Ureter (tissue), 1 donor: ENCODE results near the gene TCFL5. TPM values are rescaled to one million over a fixed set of nuclear protein-coding genes. Genes with fewer than 3 reads are reported as not detected.

ENCODE experiments used
- DNase-seq: peaks from one replicate; pipeline ENCODE4 v3.0.0-alpha.2; 2020; ENCODE audit warnings: low spot score
- total RNA-seq: library from RNA; stranded (reverse); gene quantifications from one replicate; pipeline ENCODE4 v1.2.4, GENCODE V29; 2023
- donor health status: DM: yes; HTN: yes; CAD: no.

Gene TCFL5
- total RNA-seq, 1 donor from 2014 or later = 11.8 TPM

DNA sequence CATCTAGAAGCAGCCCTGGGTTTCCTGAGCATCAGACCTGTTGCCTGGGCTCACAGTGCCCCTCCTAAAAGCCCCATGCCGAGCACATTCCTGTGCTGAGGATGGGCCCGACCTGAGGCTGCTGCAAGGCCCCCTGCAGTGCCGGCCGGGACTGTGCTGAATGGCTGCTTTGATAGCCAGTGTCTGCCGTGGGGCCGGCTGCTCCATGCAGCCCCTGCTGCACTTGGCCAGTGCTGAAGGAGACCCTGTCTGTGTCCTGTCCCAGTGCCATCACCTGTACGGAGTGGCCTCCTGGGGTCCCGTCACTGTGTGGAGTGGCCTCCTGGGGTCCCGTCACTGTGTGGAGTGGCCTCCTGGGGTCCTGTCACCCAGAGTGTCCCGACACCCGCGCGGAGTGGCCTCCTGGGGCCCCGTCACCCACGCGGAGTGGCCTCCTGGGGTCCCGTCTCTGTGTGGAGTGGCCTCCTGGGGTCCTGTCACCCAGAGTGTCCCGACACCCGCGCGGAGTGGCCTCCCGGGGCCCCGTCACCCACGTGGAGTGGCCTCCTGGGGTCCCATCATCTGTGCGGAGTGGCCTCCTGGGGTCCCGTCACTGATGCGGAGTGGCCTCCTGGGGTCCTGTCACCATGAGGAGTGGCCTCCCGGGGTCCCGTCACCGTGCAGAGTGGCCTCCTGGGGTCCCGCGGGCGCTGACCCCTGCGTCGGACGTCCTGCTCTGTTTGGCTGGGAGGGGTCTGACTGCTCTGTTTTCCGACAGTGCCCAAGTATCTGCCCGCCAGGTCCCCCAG is 37.7 kb downstream of the TCFL5 start:
- DNase-seq = no peak

DNA sequence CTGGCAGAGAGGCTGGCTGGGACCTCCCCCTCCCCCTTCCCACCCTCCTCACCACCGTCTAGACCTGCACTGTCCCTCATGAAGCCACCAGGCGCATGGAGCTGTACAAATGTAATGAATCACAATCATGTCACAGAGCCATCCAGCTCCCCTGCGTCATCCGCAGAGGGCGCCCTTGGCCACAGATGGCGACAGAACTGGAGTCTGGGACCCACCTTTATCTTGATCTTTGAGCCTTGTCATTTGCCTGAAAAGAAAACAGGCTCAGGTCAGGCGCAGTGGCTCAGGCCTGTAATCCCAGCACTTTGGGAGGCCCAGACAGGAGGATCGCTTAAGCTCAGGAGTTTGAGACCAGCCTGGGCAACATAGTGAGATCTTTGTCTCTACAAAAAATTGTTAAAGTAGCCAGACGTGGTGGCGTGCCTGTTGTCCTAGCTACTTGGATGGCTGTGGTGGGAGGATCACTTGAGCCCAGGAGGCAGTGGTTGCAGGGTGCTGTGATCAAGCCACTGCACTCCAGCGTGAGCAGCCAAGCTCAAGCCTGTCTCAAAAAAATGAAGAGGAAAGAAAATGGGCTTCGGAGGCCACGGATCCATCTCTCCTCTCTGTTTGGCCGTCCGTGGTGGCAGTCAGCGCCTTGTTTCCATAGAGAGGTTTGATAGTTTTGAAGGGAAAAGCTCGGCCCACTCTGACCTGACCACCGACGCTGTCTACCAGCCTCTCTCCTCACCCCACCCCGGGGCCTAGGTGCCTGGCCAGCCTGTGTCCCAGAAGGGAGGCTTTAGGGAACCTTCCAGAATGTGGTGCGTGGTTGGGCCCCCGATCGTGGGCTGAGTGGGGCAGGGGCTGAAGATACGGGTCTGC is 38.6 kb downstream of the TCFL5 start:
- no peak for DNase-seq

DNA sequence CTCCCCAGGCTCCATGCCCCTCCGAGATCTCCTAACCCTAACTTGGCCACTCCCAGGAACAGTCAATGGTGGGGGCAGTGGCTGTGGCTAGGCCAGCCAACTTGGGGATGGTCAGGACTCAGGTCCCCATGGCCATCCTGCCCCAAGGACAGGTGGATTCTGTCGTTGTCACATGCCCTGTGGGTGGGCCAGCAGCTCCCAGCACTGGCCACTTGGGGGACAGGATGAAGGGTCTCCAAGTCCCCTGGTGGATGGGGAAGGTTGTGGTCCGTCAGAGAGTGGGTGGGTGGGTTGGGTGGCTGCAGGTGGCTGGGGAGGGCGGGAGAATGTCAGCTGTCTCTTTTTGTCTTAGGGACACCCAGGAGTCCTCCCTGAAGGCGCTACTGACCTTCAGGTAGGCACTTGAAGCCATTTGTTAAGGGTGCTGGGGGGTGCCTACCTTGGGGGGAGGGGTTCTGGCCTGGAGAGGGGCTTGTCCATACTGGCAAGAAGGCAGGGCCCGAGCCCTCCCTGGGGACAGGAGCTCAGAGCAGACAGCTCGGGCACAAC is 39.3 kb downstream of the TCFL5 start:
- DNase-seq = no peak

DNA sequence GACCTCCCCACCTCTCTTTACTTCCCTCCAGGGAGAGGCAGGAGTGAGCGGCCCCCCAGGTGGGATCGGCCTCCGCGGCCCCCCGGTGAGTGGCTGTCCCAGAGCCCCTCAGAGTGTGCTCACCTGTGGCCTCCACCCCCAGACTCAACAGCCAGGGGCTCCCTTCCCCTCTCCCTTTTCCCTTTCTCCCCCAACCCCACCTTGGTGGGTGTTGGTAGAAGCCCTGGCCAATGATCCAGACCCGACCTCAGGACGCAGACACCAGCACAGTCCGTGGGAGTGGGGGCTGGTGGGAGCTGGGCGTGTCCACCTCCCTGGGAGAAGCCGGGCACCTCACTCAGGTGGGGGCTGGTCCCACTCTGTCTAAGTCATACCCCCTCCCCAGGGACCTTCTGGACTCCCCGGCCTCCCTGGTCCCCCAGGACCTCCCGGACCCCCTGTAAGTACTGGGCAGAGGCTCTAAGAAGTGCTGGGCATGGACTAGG is 39.9 kb downstream of the TCFL5 start:
- DNase-seq = no peak

DNA sequence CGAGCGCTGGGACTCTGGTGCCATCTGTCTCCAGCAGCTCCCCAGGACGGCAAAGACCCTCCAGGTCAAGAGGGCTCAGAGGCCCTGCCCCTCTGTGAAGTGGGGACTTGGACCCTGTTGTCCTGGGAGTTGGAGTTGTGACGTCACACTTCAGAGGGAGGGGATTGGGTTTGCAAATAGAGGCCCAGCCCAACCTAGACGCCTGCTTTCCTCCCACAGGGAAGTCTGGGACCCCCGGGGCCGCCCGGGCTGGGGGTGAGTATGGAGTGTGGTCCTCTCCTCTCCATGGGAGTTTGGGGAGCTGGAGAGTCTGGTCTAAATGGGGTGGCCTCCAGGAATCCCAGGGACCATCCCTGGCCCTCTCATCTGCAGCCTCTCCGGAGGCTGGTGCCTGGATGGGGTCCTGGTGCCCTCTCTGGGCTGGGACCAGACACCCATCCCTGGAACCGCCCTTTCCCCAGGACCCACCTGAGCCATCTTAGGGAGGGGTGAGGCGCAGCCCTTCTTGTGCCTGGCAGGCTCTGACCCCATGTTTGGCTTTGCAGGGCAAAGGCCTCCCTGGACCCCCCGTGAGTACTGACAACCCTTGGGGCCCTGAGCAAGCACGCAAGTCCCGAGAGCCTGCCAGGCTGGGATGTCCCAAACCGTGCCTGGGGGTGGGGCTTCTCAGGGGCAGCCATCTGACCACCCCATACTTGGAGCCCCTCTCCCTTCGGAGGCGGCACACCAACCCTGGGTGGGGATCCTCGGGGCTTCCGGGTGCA is 40.5 kb downstream of the TCFL5 start:
- DNase-seq = no peak

DNA sequence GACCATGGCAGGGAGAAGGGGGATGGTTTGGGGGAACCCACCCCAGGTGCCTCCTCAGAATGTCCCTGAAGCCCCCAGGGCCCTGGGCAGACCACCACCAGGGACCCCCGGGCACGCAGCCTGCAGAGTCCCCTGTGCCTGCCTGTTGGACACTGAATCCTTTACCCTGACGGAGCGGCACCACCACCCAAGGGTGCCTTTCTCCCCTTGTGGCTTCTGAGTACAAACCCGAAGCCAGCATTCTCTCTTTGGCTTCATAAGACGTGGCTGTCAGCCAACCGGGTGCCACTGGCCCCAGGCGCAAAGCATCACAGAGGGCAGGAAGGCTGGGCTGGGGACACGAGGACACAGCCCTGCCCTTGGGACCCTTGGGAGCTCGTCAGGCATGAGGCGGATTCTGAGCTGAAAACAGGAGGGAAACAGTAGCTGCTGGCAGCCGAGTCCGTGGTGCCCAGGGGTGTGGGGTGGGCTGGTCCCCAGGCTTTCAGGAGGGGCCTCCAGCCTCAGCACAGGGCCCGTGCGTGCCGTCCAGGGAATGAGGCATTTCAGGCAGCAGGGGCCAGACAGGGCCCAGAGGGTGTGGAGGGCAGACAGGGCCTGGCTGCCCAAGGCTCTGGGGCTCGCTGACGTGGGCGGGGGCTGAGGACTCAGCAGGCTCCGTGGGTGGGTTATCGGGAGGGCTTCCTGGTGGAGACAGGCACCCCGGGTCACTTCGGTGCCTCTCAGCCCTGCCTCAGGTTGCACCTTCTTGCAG is 41.2 kb downstream of the TCFL5 start:
- DNase-seq = no peak

DNA sequence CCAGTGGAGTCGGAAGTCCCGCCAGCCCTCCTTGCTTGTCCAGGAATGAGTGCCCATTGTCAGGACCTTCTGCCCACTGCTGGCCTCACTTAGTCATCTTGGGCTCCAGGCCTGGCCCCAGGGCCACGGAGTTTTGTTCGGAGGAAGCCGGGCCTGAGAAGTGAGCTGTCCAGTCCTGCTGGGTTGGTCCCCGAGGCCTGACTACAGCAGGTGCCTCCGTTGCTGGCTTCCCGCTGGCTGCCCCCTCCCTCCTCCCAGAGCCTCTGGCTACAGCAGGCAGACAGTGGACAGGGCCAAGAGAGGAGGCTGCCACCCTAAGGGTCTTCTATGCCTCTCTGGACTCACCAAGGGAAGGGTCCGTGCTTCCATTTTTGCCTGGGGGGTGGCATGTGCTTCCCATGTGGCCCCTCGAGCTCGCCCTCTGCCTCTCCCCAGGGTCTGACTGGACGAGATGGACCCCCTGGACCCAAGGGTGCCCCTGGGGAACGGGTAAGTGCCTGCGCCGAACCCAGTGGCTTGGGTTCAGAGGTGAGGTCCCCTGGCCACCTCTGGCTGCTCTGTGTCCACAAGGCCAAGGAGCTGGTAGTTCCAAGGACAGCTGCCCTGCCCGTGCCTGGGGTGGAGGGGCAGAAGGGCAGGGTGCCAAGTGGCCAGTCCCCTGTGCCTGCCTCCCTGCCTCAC is 42.0 kb downstream of the TCFL5 start:
- DNase-seq = no peak

DNA sequence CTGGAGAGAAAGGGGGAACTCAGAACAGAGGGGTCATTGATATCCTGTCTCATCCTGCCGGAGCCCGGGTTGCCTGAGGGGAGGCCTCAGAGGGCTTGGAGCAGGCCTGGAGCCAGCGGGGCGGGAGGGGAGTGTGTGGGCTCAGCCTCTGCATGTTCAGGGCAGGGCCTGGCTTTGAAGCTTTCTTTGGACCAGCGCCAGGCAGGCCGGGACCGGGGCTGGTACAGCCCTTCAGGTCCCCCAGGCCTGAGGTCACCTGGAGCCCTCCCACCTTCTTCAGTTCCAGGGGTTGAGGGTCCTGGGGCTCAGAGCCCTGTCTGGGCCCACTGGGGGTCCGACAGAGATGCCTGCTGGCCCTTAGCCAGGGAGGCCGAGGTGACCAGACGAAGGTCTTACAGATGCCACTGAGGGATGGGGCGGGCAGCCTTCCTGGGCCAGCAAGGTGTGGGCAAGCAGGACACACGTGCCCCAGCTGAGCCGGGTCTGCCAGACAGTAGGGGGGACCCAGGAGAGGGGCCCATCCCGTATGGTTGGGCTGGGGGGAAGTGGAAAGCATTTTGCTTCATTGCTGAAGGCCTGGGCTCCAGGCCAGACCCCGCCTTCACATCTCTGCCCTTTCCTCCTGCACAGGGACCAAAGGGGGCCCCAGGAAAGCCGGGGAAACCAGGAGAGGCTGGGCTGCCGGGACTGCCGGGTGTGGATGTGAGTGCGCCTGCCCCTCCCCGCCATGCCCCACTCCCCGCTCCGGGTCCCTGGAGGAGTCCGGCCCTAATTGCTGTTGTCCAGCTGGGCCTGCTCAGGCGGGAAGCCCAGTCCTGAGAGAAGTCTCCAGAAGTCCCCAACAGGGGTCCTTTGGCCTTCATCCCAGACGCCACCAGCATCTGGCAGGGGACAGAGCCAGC is 42.8 kb downstream of the TCFL5 start:
- DNase-seq = peak; percentile 77

DNA sequence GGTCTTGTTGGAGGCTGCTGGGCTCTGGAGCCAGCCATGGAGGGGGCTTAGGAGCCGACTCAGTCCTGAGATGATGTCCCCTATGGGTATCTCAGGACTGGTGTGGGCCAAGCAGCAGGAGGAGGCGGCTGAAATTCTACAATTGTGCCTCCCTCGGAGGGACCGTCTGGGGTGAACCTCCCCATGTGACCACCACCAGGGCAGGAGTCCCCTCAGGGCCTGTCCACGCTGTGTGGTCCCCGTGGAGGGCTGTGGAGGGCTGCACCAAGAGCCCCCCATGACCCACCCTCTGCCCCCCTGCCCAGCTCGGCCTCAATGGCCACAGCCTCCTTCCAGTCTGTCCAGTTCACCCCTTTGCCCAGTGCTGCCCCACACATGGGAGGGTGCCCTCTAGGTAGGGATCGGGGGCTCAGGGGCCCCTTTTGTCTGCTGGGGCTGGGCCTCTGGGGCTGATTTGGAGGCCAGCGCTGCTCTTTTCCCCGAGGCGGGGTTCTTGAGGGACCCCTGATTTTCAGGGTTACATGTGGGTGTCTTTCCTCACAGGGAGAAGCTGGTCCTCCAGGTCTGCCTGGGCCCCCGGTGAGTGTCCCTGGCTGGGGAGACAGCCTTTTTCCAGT is 43.5 kb downstream of the TCFL5 start:
- DNase-seq = no peak

DNA sequence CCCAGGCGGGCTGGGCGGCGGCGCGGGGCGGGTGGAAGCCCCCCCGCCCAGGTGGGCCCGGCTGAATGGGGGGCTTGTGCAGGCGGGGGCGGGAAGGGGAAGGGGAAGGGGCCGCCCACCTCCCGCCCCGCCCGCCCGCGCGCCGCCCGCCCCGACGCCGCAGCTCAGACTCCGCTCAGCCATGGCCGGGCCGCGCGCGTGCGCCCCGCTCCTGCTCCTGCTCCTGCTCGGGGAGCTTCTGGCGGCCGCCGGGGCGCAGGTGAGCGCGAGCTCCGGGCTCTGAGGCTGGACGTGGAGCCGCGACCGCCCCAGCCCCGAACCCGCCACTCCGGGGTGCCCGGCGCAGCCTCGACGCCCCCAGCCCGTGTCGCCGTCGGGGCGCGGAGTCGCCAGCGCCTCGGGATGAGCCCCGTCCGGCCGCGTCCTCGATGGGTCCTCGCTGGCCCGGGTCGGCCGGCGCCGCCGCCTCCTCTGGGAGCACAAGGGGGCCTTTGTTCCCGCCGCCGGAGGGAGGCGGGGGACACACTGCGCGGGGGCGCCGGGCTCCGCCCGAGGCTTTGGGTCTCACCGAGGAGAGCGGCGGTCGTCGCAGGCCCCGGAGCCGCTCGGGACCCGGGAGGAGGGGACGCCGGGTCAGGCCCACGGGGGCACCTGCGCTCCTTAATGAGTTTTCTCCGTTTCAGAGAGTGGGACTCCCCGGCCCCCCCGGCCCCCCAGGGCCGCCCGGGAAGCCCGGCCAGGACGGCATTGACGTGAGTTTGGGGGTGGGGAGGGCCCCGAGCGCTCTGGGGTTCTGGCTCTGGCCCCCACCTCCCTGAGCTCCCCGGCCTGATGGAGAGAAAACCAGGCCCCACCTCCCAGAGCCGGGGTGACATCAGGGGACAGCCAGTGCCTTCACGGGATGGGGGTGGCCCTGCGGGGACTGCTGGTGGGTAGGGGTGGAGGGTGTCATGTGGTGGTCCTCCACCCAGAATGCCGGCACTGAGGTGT is 44.4 kb downstream of the TCFL5 start, which contains the start of gene COL9A3:
TSS of gene COL9A3 (plus strand) at position 167 of the 990 bp plus-strand sequence. CDS start at position 182, 15 bp downstream.
- no peak for DNase-seq

DNA sequence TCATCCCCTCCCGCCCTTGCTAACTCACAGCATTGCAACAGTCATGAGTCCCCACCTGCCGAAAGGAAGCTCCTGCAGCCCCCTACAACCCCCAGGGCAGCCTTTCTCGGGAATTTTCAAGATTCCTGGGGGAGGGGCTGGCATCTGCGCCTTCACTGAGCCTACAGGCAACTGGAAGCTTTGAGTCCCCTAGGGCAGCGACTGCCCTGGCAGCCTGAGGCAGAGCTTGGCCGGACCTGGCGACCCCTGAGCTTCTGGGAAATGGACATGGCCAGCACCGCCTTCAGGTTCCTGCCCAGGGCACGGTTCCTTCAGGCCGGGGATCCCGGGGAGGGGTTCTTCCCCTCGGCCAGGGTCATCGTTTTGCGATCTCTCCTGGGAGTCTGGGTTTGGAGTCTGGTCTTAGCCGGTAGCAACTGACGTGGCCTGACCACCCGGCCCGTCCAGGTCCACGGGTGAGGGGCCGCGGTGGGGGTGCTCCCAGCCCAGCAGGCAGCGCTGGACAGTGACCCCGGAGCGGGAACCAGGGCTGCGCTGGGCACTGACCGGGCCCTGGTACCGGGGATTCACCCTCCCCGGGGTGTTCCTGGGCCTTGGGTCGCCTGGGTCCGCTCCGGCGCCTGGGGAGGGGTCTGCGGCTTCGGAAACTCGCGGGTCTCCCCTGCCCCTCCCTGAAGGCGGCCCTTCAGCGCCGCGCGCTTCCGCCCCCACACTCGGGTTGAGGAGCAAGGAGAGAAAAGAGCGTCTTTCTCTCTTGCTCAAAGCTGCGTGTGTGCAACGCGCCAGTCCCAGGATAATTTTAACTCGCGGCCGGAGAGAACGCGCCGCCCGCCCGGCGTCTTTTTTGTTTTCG is 45.4 kb downstream of the TCFL5 start:
- DNase-seq = no peak

DNA sequence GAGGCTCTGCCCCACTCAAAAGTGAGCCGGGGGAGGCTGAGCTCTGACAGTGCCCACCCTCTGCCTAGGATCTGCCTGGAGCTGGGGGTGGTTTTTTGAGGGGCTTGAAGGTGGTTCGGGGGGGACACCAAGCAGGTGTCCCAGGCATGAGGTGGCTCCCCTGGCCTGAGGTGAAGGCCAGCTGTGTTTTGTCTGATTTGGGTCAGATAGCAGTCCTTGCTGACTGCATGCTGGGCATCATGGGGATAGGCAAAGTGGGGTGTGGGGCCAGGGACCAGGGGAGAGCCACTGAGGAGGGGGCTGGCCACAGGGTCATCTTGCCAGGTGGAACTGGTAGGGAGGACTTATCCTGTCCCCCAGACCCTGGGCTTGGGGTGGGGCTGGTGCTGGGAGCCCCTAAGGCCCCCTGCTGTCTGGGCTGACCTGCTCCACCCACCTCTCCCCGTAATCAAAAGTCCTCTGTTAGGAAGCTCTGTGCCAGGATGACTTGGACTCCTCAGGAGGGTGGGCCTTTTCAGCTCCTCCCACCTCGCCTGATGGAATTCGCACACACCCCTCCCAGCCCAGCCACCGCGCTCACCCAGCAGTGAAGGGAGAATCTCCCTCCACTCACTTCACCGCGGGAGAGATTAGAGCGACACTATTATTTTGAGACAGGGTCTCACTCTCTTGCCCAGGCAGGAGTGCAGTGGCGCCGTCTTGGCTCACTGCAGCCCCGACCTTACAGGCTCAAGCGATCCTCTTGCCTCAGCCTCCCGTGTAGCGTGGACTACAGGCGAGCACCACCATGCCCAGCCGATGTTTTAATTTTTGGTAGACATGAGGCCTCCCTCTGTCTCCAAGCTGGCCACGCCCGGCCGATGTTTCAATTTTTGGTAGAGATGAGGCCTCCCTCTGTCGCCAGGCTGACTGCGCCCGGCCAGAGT is 46.3 kb downstream of the TCFL5 start:
- no peak for DNase-seq

DNA sequence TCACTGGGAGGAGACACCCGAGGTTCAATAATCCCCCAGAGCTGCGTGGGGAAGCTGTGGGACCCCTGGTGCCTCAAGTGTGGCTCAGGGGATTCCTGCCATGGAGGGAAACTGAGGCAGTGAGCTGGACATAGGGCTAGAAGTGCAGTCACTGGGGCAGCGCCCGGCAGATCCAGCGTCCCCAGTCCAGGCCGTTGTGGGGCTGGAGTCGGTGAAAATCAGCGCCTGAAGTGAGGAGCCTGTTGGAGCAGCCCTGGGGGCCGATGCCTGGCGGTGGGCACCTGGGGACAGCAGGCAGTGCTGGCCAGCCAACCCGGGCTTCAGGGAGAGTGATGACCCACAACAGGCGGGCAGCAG is 46.9 kb downstream of the TCFL5 start:
- no peak for DNase-seq

DNA sequence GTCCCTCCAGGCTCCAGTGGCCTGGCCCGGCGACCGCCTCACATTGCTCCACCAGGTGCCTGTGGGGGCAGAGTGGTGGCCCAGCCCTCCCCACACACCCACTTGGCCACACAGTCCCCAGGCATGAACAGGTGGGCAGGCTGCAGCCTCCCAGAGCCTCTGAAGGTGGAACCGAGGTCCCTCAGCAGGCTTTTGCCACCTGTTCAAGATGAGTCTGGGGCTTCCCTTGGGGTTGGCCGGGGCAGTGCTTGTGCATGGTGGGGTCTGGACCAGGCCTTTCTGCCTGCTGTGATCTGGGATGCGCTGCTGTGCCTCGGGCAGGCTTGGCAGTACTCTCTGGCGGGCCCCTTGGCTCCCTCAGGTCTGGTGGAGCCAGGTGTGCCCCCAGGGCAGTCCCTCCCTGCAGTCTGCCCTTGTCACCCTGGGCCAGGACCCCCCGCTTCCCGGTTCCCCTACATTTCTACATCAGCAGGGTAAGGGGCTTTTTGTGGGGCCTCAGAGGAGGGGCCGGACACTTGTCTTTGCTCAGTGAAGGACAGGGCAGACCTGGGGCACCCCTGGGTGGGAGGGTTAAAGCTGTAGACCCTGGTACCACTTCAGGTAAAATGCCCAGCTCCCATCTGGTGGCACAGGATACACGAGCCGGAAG is 47.4 kb downstream of the TCFL5 start:
- DNase-seq = no peak

DNA sequence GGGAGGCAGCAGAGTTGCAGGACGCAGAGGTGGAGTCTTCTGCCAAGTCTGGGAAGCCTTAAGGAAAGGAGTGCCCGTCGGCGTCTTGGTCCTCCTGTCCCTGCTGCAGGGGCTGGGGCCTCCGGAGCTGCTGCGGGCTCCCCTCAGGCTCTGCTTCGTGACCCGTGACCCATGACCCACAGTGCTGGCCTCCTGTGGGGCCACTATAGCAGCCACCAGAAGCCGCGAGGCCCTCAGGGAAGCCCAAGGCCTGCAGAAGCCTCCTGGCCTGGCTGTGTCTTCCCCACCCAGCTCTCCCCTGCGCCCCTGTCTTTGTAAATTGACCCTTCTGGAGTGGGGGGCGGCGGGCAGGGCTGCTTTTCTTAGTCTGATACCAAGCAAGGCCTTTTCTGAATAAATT is 48.0 kb downstream of the TCFL5 start:
- no peak for DNase-seq
